ENCODE measurements around the gene KDELR3.

GRCh38 chr22:38501797-38502672, 34.1 kb downstream of the KDELR3 start:
- TF ChIP-seq CTCF (IDR thresholded peaks at IDR 0.05) (no peak), POLR2A (IDR thresholded peaks at IDR 0.05) (no peak), POLR2AphosphoS5 (IDR thresholded peaks at IDR 0.05) (no peak)

Data from breast epithelium (tissue), 3 donors.